Measurements from ENCODE around the gene CUEDC1. TPM values are rescaled to one million over a fixed set of nuclear protein-coding genes. Genes with fewer than 3 reads are reported as not detected.

CUEDC1 gene
- total RNA-seq, 1 experiment from 2014 or later: 61.4 TPM

GRCh38 chr17:57861790-57862693 is 93.2 kb downstream of the CUEDC1 start:
- ChIA-PET POLR2A (ENCODE audit: unreplicated experiment) (interaction anchor here (0.6 kb wide), 1 partner anchor 135 kb away, joined by 6 read pairs; no protein-coding TSS in a partner anchor), CTCF (interaction anchor here (0.7 to 1.3 kb wide), 3 partner anchors 10 to 138 kb away, joined by 3 to 8 read pairs (median 4); no protein-coding TSS in a partner anchor)
- DNase-seq: peak in 1 of 2 experiments; percentile 73

GRCh38 chr17:57861000-57861789 is 94.0 kb downstream of the CUEDC1 start:
- CTCF ChIA-PET: interaction anchor here (0.5 to 1.3 kb wide), 8 partner anchors 11 to 145 kb away, joined by 3 to 8 read pairs (median 4); no protein-coding TSS in a partner anchor
- H3K4me1 ChIP-seq (replicated peaks; ENCODE audit: insufficient read depth): peaks cover 18% of the 10 kb centered on the region
- POLR2A ChIA-PET (ENCODE audit: unreplicated experiment): interaction anchor here (0.5 to 0.7 kb wide), 7 partner anchors 15 to 803 kb away, joined by 3 to 24 read pairs (median 3); no protein-coding TSS in a partner anchor
- H3K4me2 ChIP-seq: peak overlapping the region; percentile 98
- no TSS peak for BruUV-seq (replicated peaks)
- no peaks in the 10 kb centered on the region for H3K9me3 ChIP-seq (ENCODE audit: insufficient read depth, low read depth)
- H3K36me3 ChIP-seq (ENCODE audit: low read depth): no peaks in the 10 kb centered on the region
- H2AFZ ChIP-seq: peak overlapping the region; percentile 71
- H3K9me2 ChIP-seq (ENCODE audit: insufficient read depth): no peaks in the 10 kb centered on the region
- DNase-seq: peak; percentile 63 to 89
- H3K79me2 ChIP-seq (ENCODE audit: low read depth): no peaks in the 10 kb centered on the region
- H3K4me3 ChIP-seq: peak overlapping the region; percentile 52
- H4K20me1 ChIP-seq (ENCODE audit: insufficient read depth): no peaks in the 10 kb centered on the region
- no peaks in the 10 kb centered on the region for H3K27me3 ChIP-seq (ENCODE audit: insufficient read depth, low read depth)
- intact Hi-C loops (cut with micrococcal nuclease; ENCODE audit: unreplicated experiment): loop anchor here (1.0 to 5.0 kb wide), 3 partner anchors 29 to 86 kb away; no protein-coding TSS in a partner anchor
- TF ChIP-seq EZH2 (IDR thresholded peaks at IDR 0.05; ENCODE audit: low read depth) (no peak), CTCF (conservative IDR thresholded peaks at IDR 0.05) (no peak)
- H3K27ac ChIP-seq: no peak overlapping the region
- H3F3A ChIP-seq (ENCODE audit: insufficient read depth, low read depth): peaks cover 31% of the 10 kb centered on the region

More at GRCh38 chr17:57861790-57862693, 93.2 kb downstream of the CUEDC1 start:
- Histone ChIP-seq H3K4me2 (peak overlapping the region; percentile 98), H4K20me1 (ENCODE audit: insufficient read depth) (no peaks in the 10 kb centered on the region), H3K9me3 (ENCODE audit: insufficient read depth, low read depth) (no peaks in the 10 kb centered on the region), H3K27me3 (ENCODE audit: insufficient read depth, low read depth) (no peaks in the 10 kb centered on the region), H3K36me3 (ENCODE audit: low read depth) (no peaks in the 10 kb centered on the region), H3K27ac (no peak overlapping the region), H3K4me1 (replicated peaks; ENCODE audit: insufficient read depth) (peaks cover 18% of the 10 kb centered on the region), H2AFZ (peak overlapping the region; percentile 71), H3K4me3 (peak overlapping the region; percentile 52), H3K9me2 (ENCODE audit: insufficient read depth) (no peaks in the 10 kb centered on the region), H3K79me2 (ENCODE audit: low read depth) (no peaks in the 10 kb centered on the region), H3F3A (ENCODE audit: insufficient read depth, low read depth) (peaks cover 31% of the 10 kb centered on the region)
- intact Hi-C loops (cut with micrococcal nuclease; ENCODE audit: unreplicated experiment): loop anchor here (1.0 to 5.0 kb wide), 3 partner anchors 28 to 85 kb away; no protein-coding TSS in a partner anchor
- no TSS peak for BruUV-seq (replicated peaks)
- TF ChIP-seq EZH2 (IDR thresholded peaks at IDR 0.05; ENCODE audit: low read depth) (no peak), CTCF (conservative IDR thresholded peaks at IDR 0.05) (no peak)

Data from PC-9 (cell line).